NCI-H446 (cell line): ENCODE data around the gene PGPEP1.
A peak's percentile ranks its signal among the peaks of the same experiment; 100 is the strongest.
"Not testable (repeated sequence)": the region's sequence is repeated elsewhere in the genome, so short reads cannot be mapped to it uniquely, and the experiment has no call there.

ENCODE experiments used
- DNase-seq, 2 experiments: peaks; one replicate each; lab custom pipeline; 2025; lab: John Stamatoyannopoulos, UW

PGPEP1 gene

GRCh38 chr19:18364277-18364825 is 24.0 kb downstream of the PGPEP1 start:
- not testable (repeated sequence) for DNase-seq

- peak; percentile 18 to 30 for DNase-seq
Observed at GRCh38 chr19:18364826-18365528, 24.6 kb downstream of the PGPEP1 start.

- no peak for DNase-seq
Observed at GRCh38 chr19:18366021-18366435, 25.6 kb downstream of the PGPEP1 start.

GRCh38 chr19:18368504-18369222 is 28.3 kb downstream of the PGPEP1 start:
- DNase-seq, result no peak

- DNase-seq, result no peak
Observed at GRCh38 chr19:18373407-18373891, 33.1 kb downstream of the PGPEP1 start.

GRCh38 chr19:18373892-18374629 is 33.7 kb downstream of the PGPEP1 start:
- no peak for DNase-seq

GRCh38 chr19:18377026-18377425 is 36.6 kb downstream of the PGPEP1 start:
- DNase-seq, result no peak

- peak in 1 of 2 experiments; percentile 41 for DNase-seq
Observed at GRCh38 chr19:18379803-18380747, 39.7 kb downstream of the PGPEP1 start.

- DNase-seq, result no peak
Observed at GRCh38 chr19:18380843-18381242, 40.4 kb downstream of the PGPEP1 start.

- not testable (repeated sequence) for DNase-seq
Observed at GRCh38 chr19:18383622-18384021, 43.2 kb downstream of the PGPEP1 start.

- no peak for DNase-seq
Observed at GRCh38 chr19:18384775-18385174, 44.4 kb downstream of the PGPEP1 start.

GRCh38 chr19:18385359-18385674 is 44.9 kb downstream of the PGPEP1 start:
- DNase-seq, result no peak

- DNase-seq, result no peak
Observed at GRCh38 chr19:18385675-18386542, 45.5 kb downstream of the PGPEP1 start, which contains the start of gene GDF15. Gene GDF15, plus strand, starts transcription at chr19:18386158. Its CDS starts 32 bp downstream, at chr19:18386190.

GRCh38 chr19:18386543-18387271 is 46.3 kb downstream of the PGPEP1 start:
- DNase-seq, result no peak

GRCh38 chr19:18388100-18388959 is 47.9 kb downstream of the PGPEP1 start:
- peak; percentile 68 to 81 for DNase-seq

- no peak for DNase-seq
Observed at GRCh38 chr19:18388960-18389725, 48.7 kb downstream of the PGPEP1 start.

GRCh38 chr19:18389726-18390064 is 49.3 kb downstream of the PGPEP1 start:
- DNase-seq, result no peak
